ENCODE data around the gene TBC1D26.
"Not testable (repeated sequence)": the region's sequence is repeated elsewhere in the genome, so short reads cannot be mapped to it uniquely, and the experiment has no call there.

Gene TBC1D26

GRCh38 chr17:15736578-15736977, 4.5 kb downstream of the TBC1D26 start:
- H3K27ac Mint-ChIP-seq: not testable (repeated sequence)

GRCh38 chr17:15738066-15738465, 6.0 kb downstream of the TBC1D26 start:
- H3K27ac Mint-ChIP-seq: no peak overlapping the region

More at GRCh38 chr17:15736578-15736977, 4.5 kb downstream of the TBC1D26 start:
- H3K4me1 Mint-ChIP-seq (ENCODE audit: low read depth in 2 of 2); H3K36me3 Mint-ChIP-seq (ENCODE audit: insufficient read depth); H3K9me3 Mint-ChIP-seq; DNase-seq; H3K4me3 Mint-ChIP-seq; ATAC-seq (replicated peaks): not testable (repeated sequence)
- H3K27me3 Mint-ChIP-seq: peaks cover 6 to 25% of the 10 kb centered on the region in 2 donors

GRCh38 chr17:15739259-15739658, 7.2 kb downstream of the TBC1D26 start:
- DNase-seq; H3K36me3 Mint-ChIP-seq (ENCODE audit: insufficient read depth); H3K9me3 Mint-ChIP-seq; H3K27ac Mint-ChIP-seq; H3K4me1 Mint-ChIP-seq (ENCODE audit: low read depth in 2 of 2); H3K4me3 Mint-ChIP-seq; ATAC-seq (replicated peaks): not testable (repeated sequence)
- H3K27me3 Mint-ChIP-seq: peaks cover 6 to 31% of the 10 kb centered on the region in 2 donors

More at GRCh38 chr17:15738066-15738465, 6.0 kb downstream of the TBC1D26 start:
- Mint-ChIP-seq H3K9me3 (no peaks in the 10 kb centered on the region), H3K27me3 (peaks cover 6 to 31% of the 10 kb centered on the region in 2 donors), H3K4me1 (ENCODE audit: low read depth in 2 of 2) (no peaks in the 10 kb centered on the region), H3K4me3 (no peak overlapping the region), H3K36me3 (ENCODE audit: insufficient read depth) (no peaks in the 10 kb centered on the region)
- no peak for ATAC-seq (replicated peaks)
- DNase-seq: no peak

GRCh38 chr17:15740041-15740440, 8.0 kb downstream of the TBC1D26 start:
- not testable (repeated sequence) for H3K4me3 Mint-ChIP-seq; H3K4me1 Mint-ChIP-seq (ENCODE audit: low read depth in 2 of 2); H3K9me3 Mint-ChIP-seq; H3K36me3 Mint-ChIP-seq (ENCODE audit: insufficient read depth); ATAC-seq (replicated peaks); DNase-seq; H3K27ac Mint-ChIP-seq
- peaks cover 6 to 32% of the 10 kb centered on the region in 2 donors for H3K27me3 Mint-ChIP-seq

GRCh38 chr17:15740570-15741120, 8.6 kb downstream of the TBC1D26 start:
- Mint-ChIP-seq H3K27me3 (peaks cover 6 to 38% of the 10 kb centered on the region in 2 donors), H3K4me3 (no peak overlapping the region), H3K27ac (no peak overlapping the region), H3K36me3 (ENCODE audit: insufficient read depth) (no peaks in the 10 kb centered on the region), H3K4me1 (ENCODE audit: low read depth in 2 of 2) (no peaks in the 10 kb centered on the region), H3K9me3 (no peaks in the 10 kb centered on the region)
- DNase-seq: no peak
- ATAC-seq (replicated peaks): no peak

- ATAC-seq (replicated peaks) (no peak), DNase-seq (no peak)
- H3K4me1 Mint-ChIP-seq (ENCODE audit: low read depth in 2 of 2): no peaks in the 10 kb centered on the region
- H3K36me3 Mint-ChIP-seq (ENCODE audit: insufficient read depth): no peaks in the 10 kb centered on the region
- no peak overlapping the region for H3K27ac Mint-ChIP-seq
- H3K4me3 Mint-ChIP-seq: no peak overlapping the region
- peaks cover 6 to 45% of the 10 kb centered on the region in 2 donors for H3K27me3 Mint-ChIP-seq
- no peaks in the 10 kb centered on the region for H3K9me3 Mint-ChIP-seq
These were observed 9.5 kb downstream of the TBC1D26 start for GRCh38 chr17:15741624-15742023.

- no peak for ATAC-seq (replicated peaks)
- H3K27me3 Mint-ChIP-seq: peaks cover 6 to 51% of the 10 kb centered on the region in 2 donors
- no peak for DNase-seq
These were observed 10.1 kb downstream of the TBC1D26 start for GRCh38 chr17:15742051-15742795.

GRCh38 chr17:15742921-15743320, 10.8 kb downstream of the TBC1D26 start:
- H3K9me3 Mint-ChIP-seq: no peaks in the 10 kb centered on the region
- H3K27ac Mint-ChIP-seq: no peak overlapping the region
- ATAC-seq (replicated peaks) (no peak), DNase-seq (no peak)
- H3K4me3 Mint-ChIP-seq: no peak overlapping the region
- H3K4me1 Mint-ChIP-seq (ENCODE audit: low read depth in 2 of 2): no peaks in the 10 kb centered on the region
- H3K27me3 Mint-ChIP-seq: peaks cover 6 to 54% of the 10 kb centered on the region in 2 donors
- H3K36me3 Mint-ChIP-seq (ENCODE audit: insufficient read depth): no peaks in the 10 kb centered on the region

More at GRCh38 chr17:15742051-15742795, 10.1 kb downstream of the TBC1D26 start:
- no peak overlapping the region for H3K27ac Mint-ChIP-seq
- no peaks in the 10 kb centered on the region for H3K4me1 Mint-ChIP-seq (ENCODE audit: low read depth in 2 of 2)
- no peak overlapping the region for H3K4me3 Mint-ChIP-seq
- no peaks in the 10 kb centered on the region for H3K36me3 Mint-ChIP-seq (ENCODE audit: insufficient read depth)
- H3K9me3 Mint-ChIP-seq: no peaks in the 10 kb centered on the region

- H3K36me3 Mint-ChIP-seq (ENCODE audit: insufficient read depth): no peaks in the 10 kb centered on the region
- H3K27ac Mint-ChIP-seq: peak overlapping the region in 1 of 2 donors; percentile 44
- H3K4me1 Mint-ChIP-seq (ENCODE audit: low read depth in 2 of 2): no peaks in the 10 kb centered on the region
- no peaks in the 10 kb centered on the region for H3K9me3 Mint-ChIP-seq
- DNase-seq (no peak), ATAC-seq (replicated peaks) (no peak)
- H3K4me3 Mint-ChIP-seq: no peak overlapping the region
- peaks cover 5 to 52% of the 10 kb centered on the region in 2 donors for H3K27me3 Mint-ChIP-seq
These were observed 12.1 kb downstream of the TBC1D26 start for GRCh38 chr17:15744074-15744676.

GRCh38 chr17:15744885-15745284, 12.8 kb downstream of the TBC1D26 start:
- no peaks in the 10 kb centered on the region for H3K36me3 Mint-ChIP-seq (ENCODE audit: insufficient read depth)
- H3K9me3 Mint-ChIP-seq: no peaks in the 10 kb centered on the region
- H3K27ac Mint-ChIP-seq: no peak overlapping the region
- H3K4me3 Mint-ChIP-seq: no peak overlapping the region
- ATAC-seq (replicated peaks) (no peak), DNase-seq (no peak)
- H3K27me3 Mint-ChIP-seq: peaks cover 0 to 45% of the 10 kb centered on the region in 2 donors
- no peaks in the 10 kb centered on the region for H3K4me1 Mint-ChIP-seq (ENCODE audit: low read depth in 2 of 2)

GRCh38 chr17:15749403-15749802, 17.3 kb downstream of the TBC1D26 start:
- not testable (repeated sequence) for H3K27ac Mint-ChIP-seq; DNase-seq; H3K9me3 Mint-ChIP-seq; H3K36me3 Mint-ChIP-seq (ENCODE audit: insufficient read depth); H3K4me1 Mint-ChIP-seq (ENCODE audit: low read depth in 2 of 2); ATAC-seq (replicated peaks); H3K4me3 Mint-ChIP-seq
- H3K27me3 Mint-ChIP-seq: peaks cover 0 to 23% of the 10 kb centered on the region in 2 donors

- not testable (repeated sequence) for ATAC-seq (replicated peaks); H3K4me3 Mint-ChIP-seq; H3K4me1 Mint-ChIP-seq (ENCODE audit: low read depth in 2 of 2); H3K27me3 Mint-ChIP-seq; DNase-seq; H3K9me3 Mint-ChIP-seq; H3K36me3 Mint-ChIP-seq (ENCODE audit: insufficient read depth); H3K27ac Mint-ChIP-seq
These were observed 36.9 kb downstream of the TBC1D26 start for GRCh38 chr17:15768865-15769533.

GRCh38 chr17:15770679-15771078, 38.6 kb downstream of the TBC1D26 start:
- H3K36me3 Mint-ChIP-seq (ENCODE audit: insufficient read depth); H3K4me3 Mint-ChIP-seq: not testable (repeated sequence)

More at GRCh38 chr17:15770679-15771078, 38.6 kb downstream of the TBC1D26 start:
- not testable (repeated sequence) for H3K27ac Mint-ChIP-seq; H3K4me1 Mint-ChIP-seq (ENCODE audit: low read depth in 2 of 2); H3K27me3 Mint-ChIP-seq; ATAC-seq (replicated peaks); H3K9me3 Mint-ChIP-seq; DNase-seq
